ENCODE results near the gene SGCG. TPM values are rescaled to one million over a fixed set of nuclear protein-coding genes. Genes with fewer than 3 reads are reported as not detected.

The SGCG gene
- total and polyA plus RNA-seq, 10 of the 15 experiments (the other 5 are each of a cell fraction or from before 2014, with no cell fraction given): not detected

DNA sequence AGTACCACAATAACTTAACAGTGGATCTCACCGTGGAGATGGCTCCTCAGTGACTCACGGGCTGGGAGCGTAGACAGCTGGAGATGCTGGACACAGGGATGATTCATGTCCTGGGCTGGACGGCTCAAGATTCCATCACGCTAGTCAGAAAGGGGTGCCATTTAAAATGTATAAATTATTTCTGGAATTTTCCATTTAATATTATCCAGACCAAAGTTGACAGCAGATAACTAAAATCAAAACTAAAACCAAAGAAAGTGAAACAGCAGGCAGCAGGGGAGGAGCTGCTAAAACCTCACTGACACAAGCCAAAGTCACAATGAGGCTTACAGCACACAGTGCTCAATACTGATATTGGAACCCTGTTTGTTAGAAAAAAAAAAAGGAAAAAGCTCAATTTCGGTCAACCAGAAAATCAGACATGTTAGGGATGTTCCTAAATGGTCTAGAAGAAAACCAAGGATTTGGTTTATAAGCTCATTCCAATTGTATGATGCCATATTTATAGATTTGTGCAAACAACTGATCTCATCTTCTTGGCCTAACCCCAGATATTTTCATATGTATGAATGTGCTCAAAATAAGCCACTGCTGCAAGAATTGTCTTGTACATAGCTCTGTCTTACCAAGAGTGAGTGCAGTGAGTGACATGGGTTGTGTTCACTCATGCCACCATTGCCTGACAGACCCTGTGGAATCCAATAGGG lies 140.9 kb downstream of the SGCG start:
- Histone ChIP-seq H3K4me2 (ENCODE audit: control insufficient read depth, insufficient read depth) (peak overlapping the region; percentile 78), H3K9me3 (replicated peaks; ENCODE audit: control insufficient read depth, insufficient read depth, low read length) (no peaks in the 10 kb centered on the region), H3K36me3 (ENCODE audit: control insufficient read depth in 2 of 2, insufficient read depth in 2 of 2, low read length in 1 of 2) (no peaks in the 10 kb centered on the region), H3K27ac (ENCODE audit: control insufficient read depth, insufficient read depth) (peak overlapping the region; percentile 26), H4K20me1 (ENCODE audit: control insufficient read depth, insufficient read depth) (no peaks in the 10 kb centered on the region), H3K9ac (ENCODE audit: control insufficient read depth, insufficient read depth, low read length) (peak overlapping the region; percentile 55), H3K27me3 (replicated peaks in 1 of 2; ENCODE audit: control insufficient read depth in 2 of 2, insufficient read depth in 2 of 2, low read length in 1 of 2) (no peaks in the 10 kb centered on the region), H3K79me2 (ENCODE audit: control insufficient read depth, insufficient read depth, low read length) (no peaks in the 10 kb centered on the region), H3K4me3 (peak overlapping the region; percentile 53), H2AFZ (ENCODE audit: control insufficient read depth, low read depth, low read length) (peak overlapping the region; percentile 78), H3K4me1 (ENCODE audit: control insufficient read depth, insufficient read depth, low read length) (peaks cover 26% of the 10 kb centered on the region)
- RAD21 ChIA-PET (ENCODE audit: unreplicated experiment): interaction anchor here (1.1 to 2.5 kb wide), 7 partner anchors 24 to 529 kb away, joined by 3 to 14 read pairs (median 5); no protein-coding TSS in a partner anchor
- CTCF ChIA-PET: interaction anchor here (0.9 to 3.7 kb wide), 10 partner anchors 8 to 568 kb away, joined by 3 to 29 read pairs (median 4); no protein-coding TSS in a partner anchor
- SMC1A ChIA-PET (ENCODE audit: uncharacterized antibody, unreplicated experiment): interaction anchor here (0.6 to 1.6 kb wide), 12 partner anchors 11 to 1683 kb away, joined by 3 to 7 read pairs (median 4); no protein-coding TSS in a partner anchor
- WGBS (ENCODE audit: insufficient coverage, insufficient replicate concordance, low lambda C conversion rate, missing lambda C conversion rate): 79% methylated on average over 6 of the region's 6 CpGs
- ATAC-seq (peak; percentile 93), FAIRE-seq (peak; percentile 77), DNase-seq (ENCODE audit: low read depth, low spot score) (peak; percentile 35)
- in situ Hi-C loops (cut with MboI) (loop anchor here (5.0 kb wide), 1 partner anchor 519 kb away; no protein-coding TSS in a partner anchor), intact Hi-C loops (cut with micrococcal nuclease; ENCODE audit: unreplicated experiment) (loop anchor here (10.0 kb wide), 1 partner anchor 297 kb away; no protein-coding TSS in a partner anchor)
- BruUV-seq (replicated peaks): no TSS peak
- POLR2A ChIA-PET: interaction anchor here (0.6 to 1.3 kb wide), 3 partner anchors 20 to 61 kb away, joined by 3 to 4 read pairs (median 3); no protein-coding TSS in a partner anchor
- 0 out of 2 replicates have a peak, but pooled peaks have one; percentile 18 for TF ChIP-seq MTA2 (IDR thresholded peaks at IDR 0.05; ENCODE audit: low read depth)
- peak; percentile 91 for TF ChIP-seq ATF7 (IDR thresholded peaks at IDR 0.05; ENCODE audit: low read depth)
- TF ChIP-seq LARP7 (IDR thresholded peaks at IDR 0.05): no peak
- no peak for TF ChIP-seq NFXL1 (IDR thresholded peaks at IDR 0.05; ENCODE audit: borderline replicate concordance)
- TF ChIP-seq IKZF2 (IDR thresholded peaks at IDR 0.05): peak in 1 of 2 experiments; percentile 46; a peak in 2 of 4 replicates
- TF ChIP-seq, protein P1, sequence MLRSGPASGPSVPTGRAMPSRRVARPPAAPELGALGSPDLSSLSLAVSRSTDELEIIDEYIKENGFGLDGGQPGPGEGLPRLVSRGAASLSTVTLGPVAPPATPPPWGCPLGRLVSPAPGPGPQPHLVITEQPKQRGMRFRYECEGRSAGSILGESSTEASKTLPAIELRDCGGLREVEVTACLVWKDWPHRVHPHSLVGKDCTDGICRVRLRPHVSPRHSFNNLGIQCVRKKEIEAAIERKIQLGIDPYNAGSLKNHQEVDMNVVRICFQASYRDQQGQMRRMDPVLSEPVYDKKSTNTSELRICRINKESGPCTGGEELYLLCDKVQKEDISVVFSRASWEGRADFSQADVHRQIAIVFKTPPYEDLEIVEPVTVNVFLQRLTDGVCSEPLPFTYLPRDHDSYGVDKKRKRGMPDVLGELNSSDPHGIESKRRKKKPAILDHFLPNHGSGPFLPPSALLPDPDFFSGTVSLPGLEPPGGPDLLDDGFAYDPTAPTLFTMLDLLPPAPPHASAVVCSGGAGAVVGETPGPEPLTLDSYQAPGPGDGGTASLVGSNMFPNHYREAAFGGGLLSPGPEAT (IDR thresholded peaks at IDR 0.05; ENCODE audit: low read depth): peak; percentile 61; the same call in 1 of the 2 replicates
- TF ChIP-seq SREBF1 (IDR thresholded peaks at IDR 0.05; ENCODE audit: low read length): no peak
- TF ChIP-seq, protein P2, sequence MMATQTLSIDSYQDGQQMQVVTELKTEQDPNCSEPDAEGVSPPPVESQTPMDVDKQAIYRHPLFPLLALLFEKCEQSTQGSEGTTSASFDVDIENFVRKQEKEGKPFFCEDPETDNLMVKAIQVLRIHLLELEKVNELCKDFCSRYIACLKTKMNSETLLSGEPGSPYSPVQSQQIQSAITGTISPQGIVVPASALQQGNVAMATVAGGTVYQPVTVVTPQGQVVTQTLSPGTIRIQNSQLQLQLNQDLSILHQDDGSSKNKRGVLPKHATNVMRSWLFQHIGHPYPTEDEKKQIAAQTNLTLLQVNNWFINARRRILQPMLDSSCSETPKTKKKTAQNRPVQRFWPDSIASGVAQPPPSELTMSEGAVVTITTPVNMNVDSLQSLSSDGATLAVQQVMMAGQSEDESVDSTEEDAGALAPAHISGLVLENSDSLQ (IDR thresholded peaks at IDR 0.05): peak; percentile 20; the same call in 1 of the 2 replicates
- TF ChIP-seq, protein P3, sequence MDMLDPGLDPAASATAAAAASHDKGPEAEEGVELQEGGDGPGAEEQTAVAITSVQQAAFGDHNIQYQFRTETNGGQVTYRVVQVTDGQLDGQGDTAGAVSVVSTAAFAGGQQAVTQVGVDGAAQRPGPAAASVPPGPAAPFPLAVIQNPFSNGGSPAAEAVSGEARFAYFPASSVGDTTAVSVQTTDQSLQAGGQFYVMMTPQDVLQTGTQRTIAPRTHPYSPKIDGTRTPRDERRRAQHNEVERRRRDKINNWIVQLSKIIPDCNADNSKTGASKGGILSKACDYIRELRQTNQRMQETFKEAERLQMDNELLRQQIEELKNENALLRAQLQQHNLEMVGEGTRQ (IDR thresholded peaks at IDR 0.05; ENCODE audit: borderline replicate concordance, low read depth, low read length): no peak
- TF ChIP-seq JUNB (IDR thresholded peaks at IDR 0.05): 0 out of 2 replicates have a peak, but pooled peaks have one; percentile 43
- TF ChIP-seq ZNF207 (IDR thresholded peaks at IDR 0.05; ENCODE audit: borderline replicate concordance): no peak
- TF ChIP-seq, protein P4, sequence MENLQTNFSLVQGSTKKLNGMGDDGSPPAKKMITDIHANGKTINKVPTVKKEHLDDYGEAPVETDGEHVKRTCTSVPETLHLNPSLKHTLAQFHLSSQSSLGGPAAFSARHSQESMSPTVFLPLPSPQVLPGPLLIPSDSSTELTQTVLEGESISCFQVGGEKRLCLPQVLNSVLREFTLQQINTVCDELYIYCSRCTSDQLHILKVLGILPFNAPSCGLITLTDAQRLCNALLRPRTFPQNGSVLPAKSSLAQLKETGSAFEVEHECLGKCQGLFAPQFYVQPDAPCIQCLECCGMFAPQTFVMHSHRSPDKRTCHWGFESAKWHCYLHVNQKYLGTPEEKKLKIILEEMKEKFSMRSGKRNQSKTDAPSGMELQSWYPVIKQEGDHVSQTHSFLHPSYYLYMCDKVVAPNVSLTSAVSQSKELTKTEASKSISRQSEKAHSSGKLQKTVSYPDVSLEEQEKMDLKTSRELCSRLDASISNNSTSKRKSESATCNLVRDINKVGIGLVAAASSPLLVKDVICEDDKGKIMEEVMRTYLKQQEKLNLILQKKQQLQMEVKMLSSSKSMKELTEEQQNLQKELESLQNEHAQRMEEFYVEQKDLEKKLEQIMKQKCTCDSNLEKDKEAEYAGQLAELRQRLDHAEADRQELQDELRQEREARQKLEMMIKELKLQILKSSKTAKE (IDR thresholded peaks at IDR 0.05; ENCODE audit: low read depth, poor library complexity, severe bottlenecking): no peak
- TF ChIP-seq ZBED1 (IDR thresholded peaks at IDR 0.05; ENCODE audit: borderline replicate concordance): no peak
- no peak for TF ChIP-seq HDGF (IDR thresholded peaks at IDR 0.05)
- TF ChIP-seq CHD2 (IDR thresholded peaks at IDR 0.05; ENCODE audit: borderline replicate concordance, low read depth, low read length): no peak
- TF ChIP-seq, protein P5, sequence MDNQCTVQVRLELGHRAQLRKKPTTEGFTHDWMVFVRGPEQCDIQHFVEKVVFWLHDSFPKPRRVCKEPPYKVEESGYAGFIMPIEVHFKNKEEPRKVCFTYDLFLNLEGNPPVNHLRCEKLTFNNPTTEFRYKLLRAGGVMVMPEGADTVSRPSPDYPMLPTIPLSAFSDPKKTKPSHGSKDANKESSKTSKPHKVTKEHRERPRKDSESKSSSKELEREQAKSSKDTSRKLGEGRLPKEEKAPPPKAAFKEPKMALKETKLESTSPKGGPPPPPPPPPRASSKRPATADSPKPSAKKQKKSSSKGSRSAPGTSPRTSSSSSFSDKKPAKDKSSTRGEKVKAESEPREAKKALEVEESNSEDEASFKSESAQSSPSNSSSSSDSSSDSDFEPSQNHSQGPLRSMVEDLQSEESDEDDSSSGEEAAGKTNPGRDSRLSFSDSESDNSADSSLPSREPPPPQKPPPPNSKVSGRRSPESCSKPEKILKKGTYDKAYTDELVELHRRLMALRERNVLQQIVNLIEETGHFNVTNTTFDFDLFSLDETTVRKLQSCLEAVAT (IDR thresholded peaks at IDR 0.05): peak; percentile 97

Measured in GM12878 (cell line).